A673 (cell line): ENCODE results near the gene MAP3K5.

Experiments used
- CTCF ChIP-seq: fragments of 300-800, 200-600 bp; sonication (generic); conservative IDR thresholded peaks from 2 replicates; pipeline ENCODE4 v1.5.1; 2017; ENCODE audit warnings: low read depth, mild to moderate bottlenecking, antibody characterized with exemption, low read length, moderate library complexity, mixed read lengths
- EZH2 ChIP-seq: fragments of 200-600 bp; sonication (generic); IDR thresholded peaks from 2 replicates; pipeline ENCODE4 v1.6.1; 2017; ENCODE audit warnings: borderline replicate concordance, low read depth, mild to moderate bottlenecking, mixed read lengths, antibody characterized with exemption, low read length; ENCODE audit not compliant: poor library complexity, severe bottlenecking

- no peak for TF ChIP-seq CTCF
- TF ChIP-seq EZH2, result no peak
These were observed 91.2 kb downstream of the MAP3K5 start for GRCh38 chr6:136701045-136701444.
